HEK293 (cell line): ENCODE data around the gene UBASH3B.

ENCODE experiments used
- CTCF ChIA-PET: fragments of 350-600 bp; formaldehyde crosslinking; extraction: SDS; loops from one replicate; lab custom pipeline; 2021; ENCODE audit warnings: antibody characterized with exemption; lab: Yijun Ruan, JAX
- POLR2A ChIA-PET: fragments of 300-600 bp; formaldehyde crosslinking; extraction: SDS; loops from one replicate; lab custom pipeline; 2020; ENCODE audit warnings: antibody characterized with exemption, inconsistent platforms; lab: Yijun Ruan, JAX
- H3K27ac ChIP-seq: fragments of 200-500 bp; sonication (Bioruptor generic); 2 replicates; pipeline ENCODE4 v1.5.1; 2014; ENCODE audit warnings: low read depth, low read length, control low read depth, inconsistent platforms; ENCODE audit errors: extremely low read depth
- H3K36me3 ChIP-seq, 2 experiments: fragments of 200-500 bp in 1 of 2; sonication (Bioruptor generic) in 1 of 2; 1 replicate in 1 of 2; 2 replicates in 1 of 2; pipeline ENCODE4 v1.5.1; 2014 to 2017; ENCODE audit warnings: inconsistent platforms in 2 of 2, low read length in 2 of 2; ENCODE audit not compliant: control insufficient read depth in 2 of 2, insufficient read depth in 1 of 2
- H3K4me1 ChIP-seq: fragments of 200-500 bp; sonication (Bioruptor generic); 2 replicates; pipeline ENCODE4 v1.5.1; 2014; ENCODE audit warnings: mild to moderate bottlenecking, low read length, inconsistent platforms; ENCODE audit not compliant: control insufficient read depth, insufficient read depth
- H3K4me3 ChIP-seq: 2 replicates; pipeline ENCODE4 v1.5.1; 2011; ENCODE audit warnings: low read depth, mild to moderate bottlenecking, control low read depth, low read length, moderate library complexity
- H3K9me3 ChIP-seq: fragments of 200-500 bp; sonication (Bioruptor generic); 2 replicates; pipeline ENCODE4 v1.5.1; 2014; ENCODE audit warnings: low read depth, low read length, inconsistent platforms; ENCODE audit not compliant: control insufficient read depth, insufficient read depth
- KLF16 ChIP-seq: fragments of 450-650 bp; formaldehyde crosslinking; IDR thresholded peaks from 2 replicates; pipeline ENCODE4 v1.5.1; 2017; ENCODE audit warnings: missing biosample characterization, missing genetic modification characterization
- KLF8 ChIP-seq: fragments of 450-650 bp; formaldehyde crosslinking; IDR thresholded peaks from 2 replicates; pipeline ENCODE4 v1.5.1; 2016; ENCODE audit warnings: missing biosample characterization, missing genetic modification characterization
- MYNN ChIP-seq: fragments of 450-650 bp; formaldehyde crosslinking; IDR thresholded peaks from 2 replicates; pipeline ENCODE4 v1.5.1; 2016; ENCODE audit warnings: missing biosample characterization, missing genetic modification characterization, borderline replicate concordance
- SCRT1 ChIP-seq: fragments of 450-650 bp; formaldehyde crosslinking; IDR thresholded peaks from 2 replicates; pipeline ENCODE4 v1.5.1; 2016; ENCODE audit warnings: missing biosample characterization, missing genetic modification characterization, borderline replicate concordance
- SCRT2 ChIP-seq: fragments of 450-650 bp; formaldehyde crosslinking; IDR thresholded peaks from 2 replicates; pipeline ENCODE4 v1.5.1; 2016; ENCODE audit warnings: missing biosample characterization, missing genetic modification characterization
- SP2 ChIP-seq: fragments of 450-650 bp; formaldehyde crosslinking; IDR thresholded peaks from 2 replicates; pipeline ENCODE4 v1.5.1; 2016; ENCODE audit warnings: missing biosample characterization, missing genetic modification characterization
- ZBTB17 ChIP-seq: fragments of 450-650 bp; formaldehyde crosslinking; IDR thresholded peaks from 2 replicates; pipeline ENCODE4 v1.5.1; 2016; ENCODE audit warnings: missing biosample characterization, missing genetic modification characterization
- ZEB2 ChIP-seq: fragments of 450-650 bp; formaldehyde crosslinking; IDR thresholded peaks from 2 replicates; pipeline ENCODE4 v1.5.1; 2016; ENCODE audit warnings: missing biosample characterization, missing genetic modification characterization
- ZFHX2 ChIP-seq: fragments of 450-650 bp; formaldehyde crosslinking; conservative IDR thresholded peaks from 2 replicates; pipeline ENCODE4 v1.5.1; 2016; ENCODE audit warnings: missing biosample characterization, missing genetic modification characterization
- ZNF132 ChIP-seq: fragments of 450-650 bp; formaldehyde crosslinking; IDR thresholded peaks from 2 replicates; pipeline ENCODE4 v1.5.1; 2017; ENCODE audit warnings: missing biosample characterization, missing genetic modification characterization, borderline replicate concordance
- ZNF16 ChIP-seq: fragments of 450-650 bp; formaldehyde crosslinking; IDR thresholded peaks from 2 replicates; pipeline ENCODE4 v1.5.1; 2016; ENCODE audit warnings: low read depth, missing biosample characterization, missing genetic modification characterization
- ZNF174 ChIP-seq: fragments of 450-650 bp; formaldehyde crosslinking; IDR thresholded peaks from 2 replicates; pipeline ENCODE4 v1.5.0; 2017; ENCODE audit warnings: missing biosample characterization, mild to moderate bottlenecking, missing genetic modification characterization
- ZNF211 ChIP-seq: fragments of 450-650 bp; formaldehyde crosslinking; IDR thresholded peaks from 2 replicates; pipeline ENCODE4 v1.5.1; 2016; ENCODE audit warnings: low read depth, missing biosample characterization, missing genetic modification characterization
- ZNF354C ChIP-seq: fragments of 450-650 bp; formaldehyde crosslinking; IDR thresholded peaks from 2 replicates; pipeline ENCODE4 v1.5.1; 2016; ENCODE audit warnings: missing biosample characterization, missing genetic modification characterization, low read depth, borderline replicate concordance
- ZNF426 ChIP-seq: fragments of 450-650 bp; formaldehyde crosslinking; IDR thresholded peaks from 2 replicates; pipeline ENCODE4 v1.5.1; 2017; ENCODE audit warnings: missing biosample characterization, missing genetic modification characterization, mild to moderate bottlenecking, inconsistent platforms, moderate library complexity
- ZNF571 ChIP-seq: fragments of 450-650 bp; formaldehyde crosslinking; IDR thresholded peaks from 2 replicates; pipeline ENCODE4 v1.5.0; 2017; ENCODE audit warnings: missing biosample characterization, missing genetic modification characterization
- ZNF585B ChIP-seq: fragments of 450-650 bp; formaldehyde crosslinking; IDR thresholded peaks from 2 replicates; pipeline ENCODE4 v1.5.1; 2016; ENCODE audit warnings: missing biosample characterization, missing genetic modification characterization
- ZNF600 ChIP-seq: fragments of 450-650 bp; formaldehyde crosslinking; IDR thresholded peaks from 2 replicates; pipeline ENCODE4 v1.5.1; 2016; ENCODE audit warnings: missing biosample characterization, missing genetic modification characterization
- ZSCAN16 ChIP-seq: fragments of 450-650 bp; formaldehyde crosslinking; IDR thresholded peaks from 2 replicates; pipeline ENCODE4 v1.5.1; 2016; ENCODE audit warnings: missing biosample characterization, missing genetic modification characterization
- ZXDB ChIP-seq: fragments of 450-650 bp; formaldehyde crosslinking; IDR thresholded peaks from 2 replicates; pipeline ENCODE4 v1.5.1; 2016; ENCODE audit warnings: missing biosample characterization, missing genetic modification characterization
- TF ChIP-seq, protein P1 (sequence below): fragments of 450-650 bp; formaldehyde crosslinking; IDR thresholded peaks from 2 replicates; pipeline ENCODE4 v1.5.1; 2016; ENCODE audit warnings: missing biosample characterization, missing genetic modification characterization, borderline replicate concordance

Gene UBASH3B

DNA sequence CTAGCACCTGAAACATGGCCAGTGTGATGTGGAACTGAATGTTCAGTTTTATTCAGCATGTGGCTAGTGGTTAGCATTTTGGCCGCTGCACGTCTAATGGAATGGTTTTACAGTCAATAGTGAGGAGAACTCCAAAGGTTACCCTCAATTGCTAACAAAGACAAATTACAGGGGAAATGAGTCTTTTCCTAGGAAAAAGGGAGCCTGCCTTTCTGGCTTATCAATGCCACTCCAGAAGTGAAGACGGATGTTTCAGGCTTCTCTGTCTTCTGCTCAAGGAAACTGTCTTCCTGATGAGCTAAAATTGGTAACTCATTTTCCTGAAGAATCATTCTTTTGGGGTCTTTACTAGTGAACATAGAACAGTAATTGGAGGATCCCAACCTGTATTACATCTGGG is 98.5 kb downstream of the UBASH3B start:
- no peaks in the 10 kb centered on the region for H3K36me3 ChIP-seq
- CTCF ChIA-PET: interaction anchor here (0.6 to 4.3 kb wide), 9 partner anchors 14 to 199 kb away, joined by 3 to 41 read pairs (median 6); no protein-coding TSS in a partner anchor

DNA sequence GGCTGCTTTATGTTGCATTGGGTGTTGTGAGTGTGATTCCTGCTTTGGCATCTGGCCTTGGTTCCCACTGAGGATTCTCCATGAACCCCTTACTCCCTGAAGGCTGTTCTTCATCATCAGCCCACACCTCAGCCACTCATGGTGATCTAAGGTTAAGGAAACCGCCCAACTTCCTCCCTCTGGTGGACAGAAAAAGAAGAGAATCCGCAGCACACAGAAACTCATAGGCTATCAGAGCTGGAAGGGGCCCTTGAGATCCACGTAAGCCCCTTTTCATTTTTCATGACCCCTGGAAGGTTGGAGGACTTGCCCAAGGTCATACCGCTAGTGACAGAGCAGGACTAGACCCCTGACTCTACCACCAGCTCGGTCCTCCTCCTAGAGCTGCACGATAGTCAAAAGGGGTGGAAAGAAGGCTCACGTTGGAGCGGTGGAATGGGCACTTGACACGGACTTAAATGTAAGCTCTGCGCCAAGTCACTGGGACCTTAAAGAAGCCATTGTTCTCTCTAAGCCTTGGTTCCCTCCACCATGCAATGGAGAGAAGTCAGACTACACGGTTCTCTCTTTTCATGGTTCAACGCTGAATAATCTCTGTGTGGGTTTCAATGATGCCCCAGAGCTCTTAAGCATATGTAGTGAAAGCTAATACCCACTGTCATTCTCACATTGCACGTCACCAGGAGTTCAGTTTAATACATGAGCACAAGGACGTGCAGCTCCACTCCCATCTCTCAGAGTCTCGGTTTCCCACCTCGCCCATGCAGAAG is 99.2 kb downstream of the UBASH3B start:
- Histone ChIP-seq H3K4me3 (no peak overlapping the region), H3K9me3 (no peaks in the 10 kb centered on the region), H3K36me3 (no peaks in the 10 kb centered on the region), H3K4me1 (no peaks in the 10 kb centered on the region), H3K27ac (no peak overlapping the region)
- CTCF ChIA-PET: interaction anchor here (0.5 to 4.3 kb wide), 19 partner anchors 14 to 1625 kb away, joined by 3 to 41 read pairs (median 3); no protein-coding TSS in a partner anchor
- POLR2A ChIA-PET: no interaction called here
- TF ChIP-seq, protein P1, sequence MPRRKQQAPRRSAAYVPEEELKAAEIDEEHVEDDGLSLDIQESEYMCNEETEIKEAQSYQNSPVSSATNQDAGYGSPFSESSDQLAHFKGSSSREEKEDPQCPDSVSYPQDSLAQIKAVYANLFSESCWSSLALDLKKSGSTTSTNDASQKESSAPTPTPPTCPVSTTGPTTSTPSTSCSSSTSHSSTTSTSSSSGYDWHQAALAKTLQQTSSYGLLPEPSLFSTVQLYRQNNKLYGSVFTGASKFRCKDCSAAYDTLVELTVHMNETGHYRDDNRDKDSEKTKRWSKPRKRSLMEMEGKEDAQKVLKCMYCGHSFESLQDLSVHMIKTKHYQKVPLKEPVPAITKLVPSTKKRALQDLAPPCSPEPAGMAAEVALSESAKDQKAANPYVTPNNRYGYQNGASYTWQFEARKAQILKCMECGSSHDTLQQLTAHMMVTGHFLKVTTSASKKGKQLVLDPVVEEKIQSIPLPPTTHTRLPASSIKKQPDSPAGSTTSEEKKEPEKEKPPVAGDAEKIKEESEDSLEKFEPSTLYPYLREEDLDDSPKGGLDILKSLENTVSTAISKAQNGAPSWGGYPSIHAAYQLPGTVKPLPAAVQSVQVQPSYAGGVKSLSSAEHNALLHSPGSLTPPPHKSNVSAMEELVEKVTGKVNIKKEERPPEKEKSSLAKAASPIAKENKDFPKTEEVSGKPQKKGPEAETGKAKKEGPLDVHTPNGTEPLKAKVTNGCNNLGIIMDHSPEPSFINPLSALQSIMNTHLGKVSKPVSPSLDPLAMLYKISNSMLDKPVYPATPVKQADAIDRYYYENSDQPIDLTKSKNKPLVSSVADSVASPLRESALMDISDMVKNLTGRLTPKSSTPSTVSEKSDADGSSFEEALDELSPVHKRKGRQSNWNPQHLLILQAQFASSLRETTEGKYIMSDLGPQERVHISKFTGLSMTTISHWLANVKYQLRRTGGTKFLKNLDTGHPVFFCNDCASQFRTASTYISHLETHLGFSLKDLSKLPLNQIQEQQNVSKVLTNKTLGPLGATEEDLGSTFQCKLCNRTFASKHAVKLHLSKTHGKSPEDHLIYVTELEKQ (tag by site-specific recombination): no peak
- TF ChIP-seq SCRT1 (tag by site-specific recombination): no peak
- TF ChIP-seq KLF8 (tag by site-specific recombination): no peak
- TF ChIP-seq ZNF174 (tag by site-specific recombination): no peak
- TF ChIP-seq ZXDB: no peak
- no peak for TF ChIP-seq ZSCAN16 (tag by site-specific recombination)
- TF ChIP-seq ZNF16: no peak
- TF ChIP-seq ZNF585B (tag by site-specific recombination): no peak
- TF ChIP-seq SCRT2: no peak

More for the DNA sequence above, 98.5 kb downstream of the UBASH3B start:
- H3K9me3 ChIP-seq: no peaks in the 10 kb centered on the region
- TF ChIP-seq ZNF132 (no peak), SP2 (tag by site-specific recombination) (no peak), ZEB2 (no peak), KLF16 (tag by site-specific recombination) (no peak), ZNF354C (tag by site-specific recombination) (no peak), KLF8 (tag by site-specific recombination) (no peak), ZNF600 (tag by site-specific recombination) (no peak), ZBTB17 (tag by site-specific recombination) (no peak), ZNF211 (tag by site-specific recombination) (no peak), ZNF571 (tag by site-specific recombination) (no peak), MYNN (no peak)
- TF ChIP-seq, all 188 proteins: peak for 0
- POLR2A ChIA-PET: no interaction called here
- no peak overlapping the region for H3K27ac ChIP-seq
- H3K4me3 ChIP-seq: no peak overlapping the region
- no peaks in the 10 kb centered on the region for H3K4me1 ChIP-seq

DNA sequence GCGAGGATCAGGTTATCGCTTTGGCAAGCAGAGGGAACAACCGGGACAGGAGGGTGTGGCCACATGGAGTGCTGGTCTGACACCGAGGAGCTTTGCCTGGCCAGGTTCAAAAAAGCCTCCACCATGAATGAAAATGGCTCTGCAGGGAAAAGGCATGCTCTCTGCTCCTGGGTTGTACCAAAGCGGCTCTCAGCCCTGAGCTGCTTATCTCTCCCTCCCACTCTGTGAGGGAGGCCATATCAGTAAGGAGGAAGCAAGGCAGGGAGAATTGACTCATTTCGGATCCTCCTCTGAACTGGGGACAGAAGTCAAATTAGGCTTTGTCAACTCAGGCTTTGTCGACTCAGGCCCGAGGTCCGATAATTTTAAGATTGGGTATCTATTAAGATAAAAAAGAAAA is 99.9 kb downstream of the UBASH3B start:
- Histone ChIP-seq H3K36me3 (no peaks in the 10 kb centered on the region), H3K4me1 (no peaks in the 10 kb centered on the region), H3K27ac (no peak overlapping the region), H3K9me3 (no peaks in the 10 kb centered on the region), H3K4me3 (no peak overlapping the region)
- CTCF ChIA-PET: interaction anchor here (0.5 to 4.3 kb wide), 17 partner anchors 16 to 1626 kb away, joined by 3 to 41 read pairs (median 3); no protein-coding TSS in a partner anchor
- TF ChIP-seq ZFHX2 (0 out of 2 replicates have a peak, but pooled peaks have one; percentile 10), ZNF426 (tag by site-specific recombination) (no peak)
- POLR2A ChIA-PET: no interaction called here
